NCI-H2107 treated with DMSO at 0.1 percent for 48 hours (cell line): ENCODE measurements around the gene FARS2.

Experiments
- DNase-seq: peaks from one replicate; lab custom pipeline; 2025; ENCODE audit not compliant: unreplicated experiment; lab: John Stamatoyannopoulos, UW

The FARS2 gene

GRCh38 chr6:5745081-5745480 is 483.8 kb downstream of the FARS2 start:
- no peak for DNase-seq

- DNase-seq, result no peak
Measured at GRCh38 chr6:5746053-5746758, 484.9 kb downstream of the FARS2 start.

- DNase-seq, result no peak
Measured at GRCh38 chr6:5746759-5747130, 485.4 kb downstream of the FARS2 start.

- DNase-seq, result no peak
Measured at GRCh38 chr6:5747379-5747778, 486.1 kb downstream of the FARS2 start.

- no peak for DNase-seq
Measured at GRCh38 chr6:5749016-5749650, 487.8 kb downstream of the FARS2 start.

GRCh38 chr6:5749651-5750215 is 488.4 kb downstream of the FARS2 start:
- no peak for DNase-seq

GRCh38 chr6:5751525-5752390 is 490.4 kb downstream of the FARS2 start:
- no peak for DNase-seq

- peak; percentile 30 for DNase-seq
Measured at GRCh38 chr6:5752391-5752680, 491.0 kb downstream of the FARS2 start.

- DNase-seq, result no peak
Measured at GRCh38 chr6:5753209-5753608, 491.9 kb downstream of the FARS2 start.

GRCh38 chr6:5754904-5755303 is 493.6 kb downstream of the FARS2 start:
- no peak for DNase-seq

GRCh38 chr6:5759571-5759970 is 498.3 kb downstream of the FARS2 start:
- DNase-seq, result no peak

- DNase-seq, result no peak
Measured at GRCh38 chr6:5761370-5761769, 500.1 kb downstream of the FARS2 start.

GRCh38 chr6:5762561-5762968 is 501.3 kb downstream of the FARS2 start:
- DNase-seq, result no peak

- no peak for DNase-seq
Measured at GRCh38 chr6:5763407-5763806, 502.1 kb downstream of the FARS2 start.

GRCh38 chr6:5763871-5764270 is 502.6 kb downstream of the FARS2 start:
- no peak for DNase-seq

- no peak for DNase-seq
Measured at GRCh38 chr6:5764401-5764955, 503.2 kb downstream of the FARS2 start.

- no peak for DNase-seq
Measured at GRCh38 chr6:5765141-5765760, 503.9 kb downstream of the FARS2 start.

- DNase-seq, result no peak
Measured at GRCh38 chr6:5766260-5766659, 504.9 kb downstream of the FARS2 start.

GRCh38 chr6:5767471-5767870 is 506.2 kb downstream of the FARS2 start:
- DNase-seq, result no peak

- DNase-seq, result no peak
Measured at GRCh38 chr6:5771211-5771610, 509.9 kb downstream of the FARS2 start.

- DNase-seq, result no peak
Measured at GRCh38 chr6:5771759-5772390, 510.6 kb downstream of the FARS2 start.
